Mammary epithelial cell (primary cell): ENCODE measurements around the gene MAP3K4.

Source experiments
- CTCF ChIP-seq, 2 donors: IDR thresholded peaks in 1 of 2; conservative IDR thresholded peaks in 1 of 2; 2 replicates each; pipeline ENCODE4 v1.5.1; 2011 to 2012; ENCODE audit warnings: inconsistent platforms in 2 of 2, low read length in 2 of 2, mild to moderate bottlenecking in 2 of 2, control low read depth in 1 of 2, low read depth in 1 of 2; ENCODE audit not compliant: insufficient read depth in 1 of 2; ENCODE audit errors: extremely low read depth in 1 of 2
- EZH2 ChIP-seq: IDR thresholded peaks from 2 replicates; pipeline ENCODE4 v1.6.1; 2012; ENCODE audit warnings: low read length, inconsistent platforms, borderline replicate concordance

- TF ChIP-seq CTCF (conservative IDR thresholded peaks at IDR 0.05 in 1 of 2, IDR thresholded peaks at IDR 0.05 in 1 of 2; ENCODE audit: extremely low read depth in 1 of 2, insufficient read depth in 1 of 2, low read depth in 1 of 2, low read length in 2 of 2) (no peak), EZH2 (no peak)
These were observed 18.4 kb downstream of the MAP3K4 start for GRCh38 chr6:161009991-161010390.
